ENCODE results near the gene CCT5. TPM values are rescaled to one million over a fixed set of nuclear protein-coding genes. Genes with fewer than 3 reads are reported as not detected.

Gene CCT5
- total RNA-seq, 1 experiment from 2014 or later, result 675 TPM

- intact Hi-C loops (cut with micrococcal nuclease; ENCODE audit: unreplicated experiment), result no loop called here
- TF ChIP-seq CTCF (conservative IDR thresholded peaks at IDR 0.05; ENCODE audit: low read depth, low read length) (no peak), EZH2 (IDR thresholded peaks at IDR 0.05; ENCODE audit: borderline replicate concordance, low read depth, low read length, poor library complexity, severe bottlenecking) (no peak)
- Histone ChIP-seq H3K36me3 (ENCODE audit: insufficient read depth, low read length, poor library complexity, severe bottlenecking) (no peaks in the 10 kb centered on the region), H3K4me3 (ENCODE audit: low read depth, low read length, poor library complexity, severe bottlenecking) (no peak overlapping the region), H3K27me3 (replicated peaks; ENCODE audit: insufficient read depth, low read depth, low read length, poor library complexity) (no peaks in the 10 kb centered on the region), H3K9me3 (ENCODE audit: low read depth, low read length, poor library complexity, severe bottlenecking) (no peaks in the 10 kb centered on the region), H3K4me1 (ENCODE audit: insufficient read depth, low read length, poor library complexity, severe bottlenecking) (peaks cover 16% of the 10 kb centered on the region), H3K27ac (ENCODE audit: low read depth, low read length, poor library complexity, severe bottlenecking) (no peak overlapping the region)
- CTCF ChIA-PET, result no interaction called here
- POLR2A ChIA-PET (ENCODE audit: low non-redundant PET), result no interaction called here
- DNase-seq (ENCODE audit: low spot score), result no peak
- BruUV-seq (replicated peaks), result no TSS peak
Observed at GRCh38 chr5:10289353-10289752, 39.3 kb downstream of the CCT5 start.

DNA sequence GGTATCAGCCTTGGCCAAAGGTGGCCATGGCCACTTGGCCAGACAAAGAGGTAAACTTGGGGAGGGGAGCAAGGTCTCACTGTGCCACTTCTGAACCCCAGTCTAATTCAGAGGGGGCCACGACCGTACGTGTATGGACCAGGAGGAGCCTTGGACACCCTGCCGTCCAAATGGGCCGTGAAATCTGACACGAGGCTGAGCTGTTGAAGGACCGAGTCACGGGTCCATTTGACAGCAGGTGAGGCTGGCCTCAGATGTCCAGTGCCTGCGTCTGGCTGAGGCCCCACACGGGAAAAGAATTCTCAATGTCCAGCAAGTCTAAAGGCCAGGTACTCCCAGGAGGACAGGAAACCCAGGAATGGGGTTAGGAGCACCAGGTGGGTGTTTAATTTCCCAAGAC lies 39.9 kb downstream of the CCT5 start:
- POLR2A ChIA-PET (ENCODE audit: low non-redundant PET), result no interaction called here
- no TSS peak for BruUV-seq (replicated peaks)
- TF ChIP-seq CTCF (conservative IDR thresholded peaks at IDR 0.05; ENCODE audit: low read depth, low read length) (no peak), EZH2 (IDR thresholded peaks at IDR 0.05; ENCODE audit: borderline replicate concordance, low read depth, low read length, poor library complexity, severe bottlenecking) (no peak)
- H3K9me3 ChIP-seq (ENCODE audit: low read depth, low read length, poor library complexity, severe bottlenecking), result no peaks in the 10 kb centered on the region
- H3K27ac ChIP-seq (ENCODE audit: low read depth, low read length, poor library complexity, severe bottlenecking), result no peak overlapping the region
- H3K27me3 ChIP-seq (replicated peaks; ENCODE audit: insufficient read depth, low read depth, low read length, poor library complexity), result no peaks in the 10 kb centered on the region
- H3K4me3 ChIP-seq (ENCODE audit: low read depth, low read length, poor library complexity, severe bottlenecking), result no peak overlapping the region
- no peaks in the 10 kb centered on the region for H3K36me3 ChIP-seq (ENCODE audit: insufficient read depth, low read length, poor library complexity, severe bottlenecking)
- CTCF ChIA-PET, result no interaction called here
- no peak for DNase-seq (ENCODE audit: low spot score)
- intact Hi-C loops (cut with micrococcal nuclease; ENCODE audit: unreplicated experiment), result no loop called here
- H3K4me1 ChIP-seq (ENCODE audit: insufficient read depth, low read length, poor library complexity, severe bottlenecking), result peaks cover 16% of the 10 kb centered on the region

DNA sequence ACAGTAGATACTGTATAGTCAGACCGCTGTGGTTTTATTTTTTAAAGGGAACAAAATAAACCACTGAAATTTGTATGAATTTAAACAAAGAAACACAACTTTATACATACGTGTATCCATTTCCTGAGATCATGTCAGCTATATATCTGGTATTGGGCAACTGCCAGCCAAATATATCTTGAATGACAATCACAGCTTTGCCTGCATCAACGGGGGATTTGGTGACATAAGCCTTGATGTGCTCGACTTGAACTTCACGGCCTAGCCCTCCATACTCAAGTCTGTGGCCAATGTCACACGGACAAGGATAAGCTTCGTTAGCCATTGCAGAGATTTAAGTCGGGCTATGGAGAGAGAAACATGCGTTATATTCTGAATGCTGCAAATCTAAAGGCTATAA lies 40.4 kb downstream of the CCT5 start:
- Histone ChIP-seq H3K4me3 (ENCODE audit: low read depth, low read length, poor library complexity, severe bottlenecking) (no peak overlapping the region), H3K9me3 (ENCODE audit: low read depth, low read length, poor library complexity, severe bottlenecking) (no peaks in the 10 kb centered on the region), H3K4me1 (ENCODE audit: insufficient read depth, low read length, poor library complexity, severe bottlenecking) (peaks cover 16% of the 10 kb centered on the region), H3K27me3 (replicated peaks; ENCODE audit: insufficient read depth, low read depth, low read length, poor library complexity) (no peaks in the 10 kb centered on the region), H3K36me3 (ENCODE audit: insufficient read depth, low read length, poor library complexity, severe bottlenecking) (no peaks in the 10 kb centered on the region), H3K27ac (ENCODE audit: low read depth, low read length, poor library complexity, severe bottlenecking) (no peak overlapping the region)
- CTCF ChIA-PET, result no interaction called here
- DNase-seq (ENCODE audit: low spot score), result no peak
- POLR2A ChIA-PET (ENCODE audit: low non-redundant PET), result no interaction called here
- TF ChIP-seq EZH2 (IDR thresholded peaks at IDR 0.05; ENCODE audit: borderline replicate concordance, low read depth, low read length, poor library complexity, severe bottlenecking) (no peak), CTCF (conservative IDR thresholded peaks at IDR 0.05; ENCODE audit: low read depth, low read length) (no peak)
- intact Hi-C loops (cut with micrococcal nuclease; ENCODE audit: unreplicated experiment), result no loop called here
- BruUV-seq (replicated peaks), result no TSS peak
